ENCODE data around the gene CA9.
A peak's percentile ranks its signal among the peaks of the same experiment; 100 is the strongest.

CA9 gene

DNA sequence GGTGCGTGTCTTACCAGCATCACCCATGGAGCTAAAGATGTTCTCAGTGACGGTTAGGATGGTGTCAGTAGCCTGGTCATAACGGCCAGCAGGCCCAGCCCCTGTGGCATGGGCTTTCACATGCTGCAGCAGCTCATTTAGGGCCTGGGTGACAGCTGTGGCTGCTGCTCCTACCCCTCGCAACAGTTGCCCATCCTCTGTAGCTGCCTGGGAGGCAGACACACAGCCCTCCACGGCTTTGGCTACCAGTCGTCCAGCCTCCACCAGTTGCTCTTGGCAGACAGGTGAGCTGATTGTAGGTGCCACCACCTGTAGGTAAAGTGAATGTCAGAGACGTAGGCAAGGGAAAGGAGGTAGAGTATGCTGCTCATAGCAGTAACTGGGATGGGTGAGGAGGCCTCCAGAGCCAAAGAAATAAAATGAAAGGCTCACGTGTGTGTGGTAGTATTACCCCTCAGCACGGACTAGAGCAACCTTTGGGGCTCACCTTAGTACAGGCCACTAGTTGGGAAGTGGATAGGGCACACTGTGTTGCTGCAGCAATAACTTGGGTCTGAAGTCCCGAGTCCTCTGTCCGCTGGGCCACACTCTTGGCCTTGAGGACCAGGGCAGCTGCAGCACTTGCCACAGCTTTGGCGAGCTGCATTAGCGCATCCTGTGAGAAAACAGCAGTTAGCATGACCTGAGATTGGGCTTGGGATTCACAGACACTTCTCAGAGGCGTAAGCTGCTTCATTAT, 43.6 kb downstream of the CA9 start:
- no peak for DNase-seq

DNA sequence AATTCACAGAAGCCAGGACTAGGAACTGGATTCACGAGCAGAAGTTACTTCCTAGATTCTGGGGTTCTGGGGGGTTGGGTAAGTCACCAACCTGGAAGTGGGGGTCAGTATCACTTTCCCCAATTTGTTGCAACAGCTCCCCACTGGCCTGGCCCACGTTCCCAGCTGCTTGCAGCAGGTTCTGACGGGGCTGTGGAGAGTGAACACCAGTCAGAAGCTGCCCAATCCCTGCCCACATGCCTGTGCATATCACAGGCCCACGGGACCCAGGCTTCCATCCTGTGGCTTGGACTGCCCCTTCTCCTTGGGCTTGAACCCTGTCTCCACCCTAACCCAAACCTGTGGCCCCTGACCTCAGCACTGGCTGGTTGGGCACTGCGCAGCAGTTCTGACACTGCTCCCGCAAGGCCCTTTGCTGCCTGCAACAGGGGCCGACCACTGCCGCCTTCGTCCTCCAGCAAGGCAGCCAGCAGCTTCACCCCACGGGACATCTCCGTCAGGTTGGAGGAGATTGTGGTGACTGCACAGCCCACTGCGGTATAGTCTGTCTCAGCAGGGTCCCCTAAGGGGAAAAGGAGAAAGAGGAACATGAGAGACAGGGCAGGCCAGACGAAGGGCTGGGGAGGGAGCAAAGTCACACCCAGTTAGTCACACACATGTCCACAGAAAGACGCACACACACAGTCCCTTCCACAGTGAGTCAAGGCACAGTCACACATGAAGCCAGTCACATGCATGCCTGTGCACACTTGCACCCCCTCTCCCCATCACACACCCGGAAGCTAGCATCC, 45.2 kb downstream of the CA9 start:
- DNase-seq: no peak

DNA sequence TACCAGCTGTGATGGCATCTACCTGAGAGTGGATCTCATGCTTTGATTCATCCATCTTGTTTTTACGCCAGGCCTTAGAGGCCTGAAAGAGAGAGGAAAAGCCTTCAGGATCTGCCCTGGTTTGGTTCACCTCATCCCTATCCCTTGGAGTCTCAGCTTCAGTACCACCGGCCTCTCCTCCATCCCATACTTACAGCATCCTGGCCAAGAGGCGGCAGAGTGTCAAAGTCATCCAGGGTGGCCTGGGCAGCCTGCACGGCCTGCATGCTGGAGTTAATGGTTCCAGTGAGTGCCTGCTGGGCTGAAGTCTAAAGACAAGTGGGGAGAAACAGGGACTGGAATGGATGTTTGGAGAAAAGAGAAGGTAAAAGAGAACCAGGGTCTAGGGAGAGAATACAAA, 45.8 kb downstream of the CA9 start:
- no peak for DNase-seq

DNA sequence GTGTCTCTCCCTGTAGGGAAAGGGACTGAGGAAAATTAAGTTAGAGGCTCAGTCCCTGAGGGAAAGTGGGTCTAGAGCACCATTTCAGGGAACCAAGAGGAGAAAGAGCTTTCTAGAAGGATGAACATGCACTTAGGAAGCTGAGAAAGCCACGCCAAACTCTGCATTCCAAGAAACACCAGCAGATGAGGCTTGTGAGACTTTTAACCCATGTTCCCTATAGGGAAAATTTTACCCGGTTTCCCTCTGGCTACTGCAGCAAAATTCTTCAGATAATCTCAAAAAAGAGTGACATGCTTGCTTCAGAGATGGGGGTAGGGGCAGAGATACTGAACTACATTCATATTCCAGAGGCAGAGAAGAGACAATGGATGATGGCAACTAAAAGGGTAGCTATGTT, 49.7 kb downstream of the CA9 start:
- DNase-seq: no peak

DNA sequence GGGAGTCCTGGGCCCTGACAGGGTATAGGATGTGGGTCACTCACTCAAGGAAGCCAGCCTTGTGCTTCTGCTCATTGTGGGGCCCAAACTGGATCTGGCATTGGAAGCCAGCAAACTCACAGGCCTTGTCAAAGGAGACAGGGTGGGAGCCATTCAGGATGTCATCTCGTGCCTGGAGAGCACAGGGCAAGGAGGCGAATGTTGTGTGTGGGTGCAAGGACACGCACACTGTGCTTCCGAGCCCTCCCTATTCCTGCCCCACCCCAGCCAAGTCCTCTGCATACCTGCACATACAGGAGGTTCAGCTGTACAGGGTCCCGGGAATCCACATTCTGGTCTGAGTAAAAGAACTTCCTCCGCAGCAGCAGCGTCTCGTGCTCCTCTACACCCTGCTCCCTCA, 50.2 kb downstream of the CA9 start:
- no peak for DNase-seq

DNA sequence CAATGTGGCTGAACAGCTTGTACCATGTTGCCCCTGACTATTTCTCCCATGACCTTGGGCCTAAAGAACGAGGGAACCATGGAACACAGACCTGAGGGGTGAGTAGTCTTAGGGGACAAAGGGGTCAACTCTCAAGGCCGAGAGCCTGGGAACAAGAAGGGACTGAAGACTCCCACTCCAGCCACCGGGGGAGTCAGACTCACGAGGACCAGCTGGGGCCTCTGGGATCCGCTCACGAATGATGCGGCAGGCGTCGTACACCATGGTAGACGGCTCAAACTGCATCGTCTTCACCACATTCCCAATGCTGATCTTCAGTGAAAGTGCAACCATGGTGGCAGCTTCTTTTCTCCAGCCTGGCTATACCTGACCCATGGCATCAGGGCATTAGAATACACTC, 51.6 kb downstream of the CA9 start:
- DNase-seq: no peak

GRCh38 chr9:35726931-35727330, 53.2 kb downstream of the CA9 start:
- peak; percentile 66 for DNase-seq

GRCh38 chr9:35727676-35728040, 53.9 kb downstream of the CA9 start:
- no peak for DNase-seq

DNA sequence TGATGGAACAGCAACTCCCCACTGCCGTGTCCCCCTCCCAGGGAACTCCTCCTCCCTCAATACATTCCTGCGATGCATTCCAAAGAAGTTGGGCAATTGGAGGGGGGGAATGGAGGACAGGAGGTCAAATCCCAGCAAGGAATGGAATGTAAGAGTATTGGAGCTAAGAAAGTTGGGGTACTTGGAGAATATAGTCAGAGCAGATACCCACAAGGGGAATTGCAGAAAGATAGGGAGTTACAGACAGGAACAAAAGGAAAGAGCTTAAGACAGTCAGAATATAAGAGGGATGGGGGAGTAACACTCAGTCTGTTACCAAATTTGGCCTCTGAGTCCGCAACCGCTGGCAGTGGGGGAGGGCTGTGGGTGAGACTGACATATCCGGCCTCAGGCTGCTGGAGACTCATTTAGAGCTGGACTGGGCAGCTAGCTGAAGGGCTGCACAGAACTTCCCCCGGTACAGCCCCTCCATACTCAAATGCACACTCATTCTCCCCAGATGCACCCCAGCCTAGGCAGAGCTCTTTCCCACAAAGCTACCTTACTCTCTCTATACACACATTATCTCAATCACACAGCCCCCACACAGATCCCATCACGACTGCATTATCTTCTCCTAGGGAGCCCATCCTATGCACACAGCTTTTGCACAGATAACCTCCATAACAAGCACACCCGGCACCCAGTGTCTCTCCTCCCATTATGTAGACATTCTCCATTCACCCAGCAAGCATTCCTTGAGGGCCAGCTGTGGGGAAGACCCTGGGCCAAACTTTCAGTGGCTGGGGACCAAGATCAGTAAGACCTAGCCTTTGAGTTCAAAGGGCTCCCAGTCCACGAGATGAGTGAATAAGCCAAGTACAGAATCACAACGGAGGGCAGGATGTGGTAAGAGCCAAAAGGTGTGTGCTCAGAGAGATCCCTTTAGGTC, 54.6 kb downstream of the CA9 start:
- DNase-seq: peak; percentile 70

GRCh38 chr9:35729101-35729500, 55.4 kb downstream of the CA9 start:
- DNase-seq: no peak

DNA sequence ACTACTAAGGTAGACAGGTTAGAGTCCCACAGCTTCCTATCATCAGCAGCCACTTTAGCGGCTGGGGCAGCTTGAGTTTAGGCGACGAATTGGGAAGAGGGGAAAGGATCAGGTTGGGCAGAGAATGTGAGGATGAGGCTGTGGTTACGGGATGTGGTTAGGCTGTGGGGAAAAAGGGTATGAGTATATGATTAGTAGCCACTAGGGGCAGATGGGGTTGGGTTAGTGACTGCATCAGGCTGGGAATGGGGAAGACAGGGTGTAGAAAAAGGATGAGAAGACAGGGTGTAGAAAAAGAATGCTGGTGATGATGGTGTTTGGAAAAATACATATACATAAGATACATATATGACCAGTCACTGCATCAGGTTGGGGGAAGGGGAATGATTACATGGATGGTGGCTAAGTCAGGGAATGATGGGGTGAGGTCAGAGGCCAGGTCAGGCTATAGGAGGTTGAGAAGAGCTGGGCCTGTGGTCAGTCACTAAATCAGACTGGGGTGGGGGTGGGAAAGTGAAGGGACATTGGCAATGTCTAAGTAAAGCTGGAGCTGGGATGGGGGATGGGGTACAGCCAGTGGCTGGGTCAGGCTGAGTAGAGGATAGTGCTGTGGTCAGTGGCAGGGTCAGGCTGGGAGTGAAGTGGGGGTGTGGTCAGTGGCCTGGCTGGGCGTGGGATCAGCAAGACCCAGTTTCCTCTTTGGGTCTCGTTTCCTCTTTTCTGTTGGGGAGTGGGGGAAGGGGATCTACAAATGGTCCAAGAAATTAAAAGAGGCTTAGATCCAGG, 56.2 kb downstream of the CA9 start:
- DNase-seq: peak; percentile 43

DNA sequence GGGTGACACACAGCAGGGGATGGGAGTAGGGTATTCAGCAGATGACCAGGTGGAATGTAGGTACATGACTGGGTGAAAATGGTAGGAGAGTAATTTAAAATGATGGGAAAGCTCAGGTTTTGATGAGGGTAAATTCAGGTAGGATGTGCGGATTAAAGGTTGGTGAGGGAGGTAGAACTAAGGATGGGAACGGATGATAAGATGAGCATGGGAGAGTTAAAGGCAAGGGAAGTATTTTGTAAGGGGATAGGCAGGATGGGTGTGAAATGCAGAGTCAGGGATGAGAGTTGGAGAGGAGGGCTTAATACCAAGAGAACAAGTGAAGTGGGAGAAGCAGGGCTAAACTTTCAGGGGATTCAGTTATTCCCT, 56.7 kb downstream of the CA9 start:
- no peak for DNase-seq

Measured in GDM1 (cell line).